Panc1 (cell line): ENCODE data around the gene UST. TPM values are rescaled to one million over a fixed set of nuclear protein-coding genes. Genes with fewer than 3 reads are reported as not detected.

ENCODE experiments used
- ATAC-seq: fragments of 200-7000 bp; cut with Tn5 transposase; 2 replicates; pipeline ENCODE4 v1.9.1; 2020; ENCODE audit warnings: mild to moderate bottlenecking, moderate library complexity
- BruUV-seq: library from RNA; stranded (reverse); fragments of 400-500 nt; replicated peaks from 2 replicates; lab custom pipeline; 2021; lab: Mats Ljungman, UMichigan
- CTCF ChIA-PET: fragments of 300-600 bp; sonication (Branson Sonifier 250); formaldehyde crosslinking; loops from one replicate; lab custom pipeline; 2022; ENCODE audit warnings: antibody characterized with exemption; lab: Charles Lee
- POLR2A ChIA-PET: fragments of 300-600 bp; sonication (Branson Sonifier 250); formaldehyde crosslinking; loops from one replicate; lab custom pipeline; 2022; ENCODE audit warnings: antibody characterized with exemption; lab: Charles Lee
- DNase-seq: peaks from one replicate; pipeline ENCODE4 v3.0.0-alpha.2; 2010; ENCODE audit warnings: low read depth, low spot score
- H3K27ac ChIP-seq: 2 replicates; pipeline ENCODE4 v1.5.1; 2011; ENCODE audit warnings: mild to moderate bottlenecking, low read length, inconsistent platforms
- H3K27me3 ChIP-seq: fragments of 200-500 bp; sonication (Bioruptor generic); 2 replicates; pipeline ENCODE4 v1.6.0; 2014; ENCODE audit warnings: low read length, inconsistent platforms; ENCODE audit not compliant: control insufficient read depth, insufficient read depth
- H3K36me3 ChIP-seq: fragments of 200-500 bp; sonication (Bioruptor generic); 2 replicates; pipeline ENCODE4 v1.5.1; 2014; ENCODE audit warnings: inconsistent platforms, mild to moderate bottlenecking, low read length, moderate library complexity; ENCODE audit not compliant: control insufficient read depth, insufficient read depth
- H3K4me1 ChIP-seq: 2 replicates; pipeline ENCODE4 v1.5.1; 2011; ENCODE audit warnings: inconsistent platforms, mild to moderate bottlenecking, low read length, moderate library complexity; ENCODE audit not compliant: control insufficient read depth, insufficient read depth
- H3K4me3 ChIP-seq, 2 experiments: 2 replicates each; pipeline ENCODE4 v1.5.1; 2011 to 2012; ENCODE audit warnings: low read depth in 2 of 2, low read length in 2 of 2, mild to moderate bottlenecking in 2 of 2, inconsistent platforms in 1 of 2, moderate library complexity in 1 of 2
- H3K9me3 ChIP-seq: fragments of 200-500 bp; sonication (Bioruptor generic); 2 replicates; pipeline ENCODE4 v1.5.1; 2014; ENCODE audit warnings: low read depth, mild to moderate bottlenecking, inconsistent platforms, low read length, moderate library complexity; ENCODE audit not compliant: control insufficient read depth, insufficient read depth
- CTCF ChIP-seq: fragments of 450-650 bp; IDR thresholded peaks from 2 replicates; pipeline ENCODE4 v1.5.1; 2017; ENCODE audit warnings: mild to moderate bottlenecking
- POLR2AphosphoS5 ChIP-seq: IDR thresholded peaks from 2 replicates; pipeline ENCODE4 v1.6.1; 2012; ENCODE audit warnings: mild to moderate bottlenecking, low read depth, low read length, moderate library complexity
- REST ChIP-seq, 2 experiments: IDR thresholded peaks; 2 replicates each; pipeline ENCODE4 v1.6.1; 2011 to 2012; ENCODE audit warnings: low read depth in 2 of 2, control low read depth in 1 of 2, low read length in 1 of 2, mild to moderate bottlenecking in 1 of 2, moderate library complexity in 1 of 2; ENCODE audit not compliant: insufficient read depth in 1 of 2
- SIN3A ChIP-seq: IDR thresholded peaks from 2 replicates; pipeline ENCODE4 v1.6.1; 2012; ENCODE audit warnings: low read depth, mild to moderate bottlenecking, low read length, moderate library complexity, borderline replicate concordance; ENCODE audit not compliant: insufficient read depth
- TCF7L2 ChIP-seq: IDR thresholded peaks from 2 replicates; pipeline ENCODE4 v1.6.1; 2011; ENCODE audit warnings: mild to moderate bottlenecking, low read depth, low read length, inconsistent platforms
- in situ Hi-C: cut with HindIII; loops from 2 replicates; pipeline ENCODE4 v1.10.0; 2016; ENCODE audit warnings: low sequenced_read_pairs, low pct_unique_long_range_greater_than_20kb
- intact Hi-C: fragments of 100-400 bp; cut with micrococcal nuclease; formaldehyde crosslinking; loops from one replicate; pipeline ENCODE4 v1.10.0; 2022; ENCODE audit not compliant: unreplicated experiment
- total RNA-seq: library from RNA; stranded (reverse); gene quantifications from one replicate; pipeline ENCODE4 v1.2.1, GENCODE V29; 2021; ENCODE audit not compliant: unreplicated experiment

UST gene
- total RNA-seq, 1 experiment from 2014 or later = 0.15 TPM

DNA sequence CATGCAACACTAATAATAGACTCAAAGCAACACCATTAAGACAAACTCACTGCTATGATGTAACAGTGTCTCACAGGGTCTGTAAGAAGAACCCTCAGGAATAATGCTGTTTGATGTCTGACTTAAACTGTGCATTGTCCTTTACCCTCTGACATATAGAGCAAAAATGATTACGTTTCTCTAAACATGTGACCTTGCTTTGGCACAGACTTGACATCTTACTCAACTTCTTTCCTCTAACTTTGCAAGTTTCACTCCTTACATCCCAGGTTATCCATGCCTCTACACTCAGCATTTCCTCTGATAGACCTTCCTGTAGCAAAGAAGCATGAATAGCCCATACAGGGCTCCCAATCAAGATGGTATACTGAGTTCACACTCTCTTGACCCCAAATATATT, 252.7 kb downstream of the UST start:
- POLR2A ChIA-PET = no interaction called here
- intact Hi-C loops (no loop called here), in situ Hi-C loops (no loop called here)
- ATAC-seq = no peak
- no peak for DNase-seq
- no peaks in the 10 kb centered on the region for H3K4me1 ChIP-seq
- no peaks in the 10 kb centered on the region for H3K36me3 ChIP-seq
- BruUV-seq = no TSS peak
- TF ChIP-seq TCF7L2 (no peak), POLR2AphosphoS5 (no peak), REST (IDR thresholded peaks at IDR 0.05; ENCODE audit: insufficient read depth in 1 of 2, low read depth in 2 of 2, low read length in 1 of 2) (no peak), CTCF (no peak), SIN3A (no peak)
- H3K9me3 ChIP-seq = no peaks in the 10 kb centered on the region; the same call in 1 of the 2 replicates
- H3K27me3 ChIP-seq = no peaks in the 10 kb centered on the region; the same call in 1 of the 2 replicates
- H3K27ac ChIP-seq = no peak overlapping the region
- CTCF ChIA-PET = no interaction called here
- no peak overlapping the region for H3K4me3 ChIP-seq

DNA sequence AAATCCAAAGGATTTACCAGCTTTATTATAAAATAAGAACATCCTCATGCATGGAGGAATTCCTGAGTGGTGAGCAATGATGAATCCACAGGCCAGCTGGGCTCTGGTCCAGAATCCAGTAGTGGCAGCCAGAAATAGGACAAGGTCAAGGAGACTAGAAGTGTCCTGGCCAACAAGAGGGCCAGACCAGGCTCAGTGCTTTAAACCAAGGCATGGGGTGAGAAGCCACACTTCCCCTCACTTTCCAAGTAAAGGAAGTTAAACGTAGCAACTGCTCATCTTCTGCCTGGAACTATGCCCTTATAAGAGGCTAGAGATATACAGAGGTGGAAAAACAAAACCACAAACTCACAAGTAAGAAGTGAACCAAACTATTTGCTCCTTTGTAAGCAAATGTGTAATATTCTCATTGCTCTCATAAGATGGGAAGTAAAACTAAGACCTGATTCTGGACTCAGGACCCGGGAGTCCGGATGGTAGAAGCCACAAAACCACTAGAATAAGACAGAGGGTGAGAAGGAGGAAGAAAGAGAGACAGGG, 253.2 kb downstream of the UST start:
- H3K4me3 ChIP-seq = no peak overlapping the region
- no peaks in the 10 kb centered on the region for H3K4me1 ChIP-seq
- H3K36me3 ChIP-seq = no peaks in the 10 kb centered on the region
- no TSS peak for BruUV-seq
- no peak for ATAC-seq
- no peaks in the 10 kb centered on the region; the same call in 1 of the 2 replicates for H3K9me3 ChIP-seq
- TF ChIP-seq POLR2AphosphoS5 = no peak
- TF ChIP-seq CTCF = no peak
- TF ChIP-seq REST (IDR thresholded peaks at IDR 0.05; ENCODE audit: insufficient read depth in 1 of 2, low read depth in 2 of 2, low read length in 1 of 2) = no peak
- no peak for TF ChIP-seq SIN3A
- TF ChIP-seq TCF7L2 = no peak
- no peak for DNase-seq
- ChIA-PET POLR2A (no interaction called here), CTCF (no interaction called here)
- no peaks in the 10 kb centered on the region; the same call in 1 of the 2 replicates for H3K27me3 ChIP-seq
- H3K27ac ChIP-seq = no peak overlapping the region
- in situ Hi-C loops = no loop called here
- intact Hi-C loops = no loop called here
